Measurements from ENCODE around the gene CDC123. TPM values are rescaled to one million over a fixed set of nuclear protein-coding genes. Genes with fewer than 3 reads are reported as not detected.
"Not testable (repeated sequence)": the region's sequence is repeated elsewhere in the genome, so short reads cannot be mapped to it uniquely, and the experiment has no call there.

The CDC123 gene
- total and polyA plus RNA-seq, 2 experiments from 2014 or later, result 158 to 179 TPM

DNA sequence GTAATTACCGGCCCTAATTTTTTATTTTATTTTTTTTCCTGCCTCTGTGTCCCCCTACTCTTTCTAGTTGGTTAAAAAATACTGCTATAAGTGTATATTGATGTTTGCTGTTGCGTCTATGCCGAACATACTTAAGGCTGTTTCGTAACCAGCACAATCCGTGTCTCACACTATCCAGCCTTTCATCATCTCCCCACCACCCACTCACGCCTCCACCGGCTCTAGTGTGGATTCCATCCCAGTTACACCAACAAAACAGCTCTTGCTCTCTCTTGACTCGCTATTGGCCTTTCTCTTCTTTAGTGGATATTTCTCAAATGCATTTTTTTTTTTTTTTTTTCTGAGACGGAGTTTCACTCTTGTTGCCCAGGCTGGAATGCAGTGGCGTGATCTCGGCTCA lies 83.3 kb downstream of the CDC123 start (continued):
- TF ChIP-seq, protein P1, sequence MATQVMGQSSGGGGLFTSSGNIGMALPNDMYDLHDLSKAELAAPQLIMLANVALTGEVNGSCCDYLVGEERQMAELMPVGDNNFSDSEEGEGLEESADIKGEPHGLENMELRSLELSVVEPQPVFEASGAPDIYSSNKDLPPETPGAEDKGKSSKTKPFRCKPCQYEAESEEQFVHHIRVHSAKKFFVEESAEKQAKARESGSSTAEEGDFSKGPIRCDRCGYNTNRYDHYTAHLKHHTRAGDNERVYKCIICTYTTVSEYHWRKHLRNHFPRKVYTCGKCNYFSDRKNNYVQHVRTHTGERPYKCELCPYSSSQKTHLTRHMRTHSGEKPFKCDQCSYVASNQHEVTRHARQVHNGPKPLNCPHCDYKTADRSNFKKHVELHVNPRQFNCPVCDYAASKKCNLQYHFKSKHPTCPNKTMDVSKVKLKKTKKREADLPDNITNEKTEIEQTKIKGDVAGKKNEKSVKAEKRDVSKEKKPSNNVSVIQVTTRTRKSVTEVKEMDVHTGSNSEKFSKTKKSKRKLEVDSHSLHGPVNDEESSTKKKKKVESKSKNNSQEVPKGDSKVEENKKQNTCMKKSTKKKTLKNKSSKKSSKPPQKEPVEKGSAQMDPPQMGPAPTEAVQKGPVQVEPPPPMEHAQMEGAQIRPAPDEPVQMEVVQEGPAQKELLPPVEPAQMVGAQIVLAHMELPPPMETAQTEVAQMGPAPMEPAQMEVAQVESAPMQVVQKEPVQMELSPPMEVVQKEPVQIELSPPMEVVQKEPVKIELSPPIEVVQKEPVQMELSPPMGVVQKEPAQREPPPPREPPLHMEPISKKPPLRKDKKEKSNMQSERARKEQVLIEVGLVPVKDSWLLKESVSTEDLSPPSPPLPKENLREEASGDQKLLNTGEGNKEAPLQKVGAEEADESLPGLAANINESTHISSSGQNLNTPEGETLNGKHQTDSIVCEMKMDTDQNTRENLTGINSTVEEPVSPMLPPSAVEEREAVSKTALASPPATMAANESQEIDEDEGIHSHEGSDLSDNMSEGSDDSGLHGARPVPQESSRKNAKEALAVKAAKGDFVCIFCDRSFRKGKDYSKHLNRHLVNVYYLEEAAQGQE (IDR thresholded peaks at IDR 0.05; ENCODE audit: unreplicated experiment), result no peak
- TF ChIP-seq EZH2phosphoT487 (IDR thresholded peaks at IDR 0.05; ENCODE audit: unreplicated experiment), result no peak

- Mint-ChIP-seq H3K27ac (no peak overlapping the region), H3K27me3 (ENCODE audit: insufficient read depth, low read depth, poor library complexity) (peaks cover 2% of the 10 kb centered on the region), H3K9me3 (peaks cover 9% of the 10 kb centered on the region; the same call in 1 of the 3 replicates), H3K4me3 (no peak overlapping the region), H3K4me1 (no peaks in the 10 kb centered on the region), H3K36me3 (ENCODE audit: low read depth) (no peaks in the 10 kb centered on the region)
- ATAC-seq (no peak), DNase-seq (ENCODE audit: low spot score) (no peak)
- H4K20me1 ChIP-seq (replicated peaks; ENCODE audit: insufficient read depth), result no peaks in the 10 kb centered on the region
- no peaks in the 10 kb centered on the region for H3K9me2 ChIP-seq (ENCODE audit: insufficient read depth)
- H3K27me3 ChIP-seq (ENCODE audit: insufficient read depth), result no peaks in the 10 kb centered on the region
- no peaks in the 10 kb centered on the region for H3F3A ChIP-seq (replicated peaks; ENCODE audit: low read depth)
- no peak overlapping the region for H3K4me2 ChIP-seq
- H3K79me2 ChIP-seq (replicated peaks; ENCODE audit: insufficient read depth), result no peaks in the 10 kb centered on the region
- H3K27ac ChIP-seq (ENCODE audit: low read depth), result no peak overlapping the region
- no peak for TF ChIP-seq NANOG (IDR thresholded peaks at IDR 0.05; ENCODE audit: borderline replicate concordance)
- H3K36me3 ChIP-seq (ENCODE audit: insufficient read depth), result no peaks in the 10 kb centered on the region
- no peak overlapping the region for H3K4me3 ChIP-seq
- H3K4me1 ChIP-seq (ENCODE audit: insufficient read depth), result no peaks in the 10 kb centered on the region
- no peak overlapping the region for H2AFZ ChIP-seq
Measured at GRCh38 chr10:12287772-12288171, 91.8 kb downstream of the CDC123 start.

DNA sequence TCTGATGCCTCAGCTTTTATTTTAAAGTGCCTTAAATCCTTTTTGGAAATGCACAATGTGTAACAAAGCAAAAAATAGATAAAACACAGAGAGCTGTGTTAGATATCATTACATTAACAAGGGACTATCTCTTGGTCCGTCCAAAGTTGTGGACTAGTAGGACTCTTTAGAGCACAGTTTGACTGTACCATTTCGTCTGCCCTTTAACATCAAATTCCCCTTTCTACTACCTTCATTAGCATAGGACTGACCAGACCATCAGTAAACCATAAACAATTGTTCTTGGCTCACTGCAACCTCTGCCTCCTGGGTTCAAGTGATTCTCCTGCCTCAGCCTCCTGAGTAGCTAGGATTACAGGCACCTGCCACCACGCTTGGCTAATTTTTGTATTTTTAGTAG lies 101.8 kb downstream of the CDC123 start:
- not testable (repeated sequence) for H3K9me3 Mint-ChIP-seq

DNA sequence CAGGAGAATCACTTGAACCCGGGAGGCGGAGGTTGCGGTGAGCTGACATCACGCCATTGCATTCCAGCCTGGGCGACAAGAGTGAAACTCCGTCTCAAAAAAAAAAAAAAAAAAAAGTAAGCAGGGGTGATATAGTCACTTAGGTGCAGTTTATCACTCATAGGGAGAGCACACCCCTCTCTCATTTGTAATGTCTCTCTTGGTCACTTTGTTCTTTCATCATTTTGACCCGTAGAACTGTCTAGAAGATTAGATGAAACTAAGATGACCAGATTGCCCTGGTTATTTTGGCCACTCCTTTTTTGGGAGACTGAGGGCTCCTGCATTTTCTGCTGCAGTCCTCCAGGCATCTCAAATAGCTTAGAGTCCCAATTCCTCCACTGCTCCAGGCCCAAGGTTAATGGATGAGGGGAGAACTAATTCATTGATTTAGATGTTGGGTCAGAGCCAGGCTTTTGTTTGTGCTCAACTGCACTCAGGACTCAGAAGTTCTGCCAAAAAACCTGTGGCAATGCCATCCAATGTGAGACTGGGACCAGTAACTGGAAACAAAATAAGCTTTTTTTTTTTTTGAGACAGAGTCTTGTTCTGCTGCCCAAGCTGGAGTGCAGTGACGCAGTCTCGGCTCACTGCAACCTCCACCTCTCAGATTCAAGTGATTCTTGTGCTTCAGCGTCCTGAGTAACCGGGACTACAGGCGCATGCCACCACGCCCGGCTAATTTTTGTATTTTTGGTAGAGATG lies 103.4 kb downstream of the CDC123 start:
- Histone ChIP-seq H3K79me2 (replicated peaks; ENCODE audit: insufficient read depth) (no peaks in the 10 kb centered on the region), H3K4me3 (no peak overlapping the region), H3K36me3 (ENCODE audit: insufficient read depth) (no peaks in the 10 kb centered on the region), H3K27me3 (ENCODE audit: insufficient read depth) (no peaks in the 10 kb centered on the region), H3K27ac (ENCODE audit: low read depth) (no peak overlapping the region), H3K9me2 (ENCODE audit: insufficient read depth) (no peaks in the 10 kb centered on the region), H2AFZ (no peak overlapping the region), H3K4me1 (ENCODE audit: insufficient read depth) (no peaks in the 10 kb centered on the region), H3F3A (replicated peaks; ENCODE audit: low read depth) (no peaks in the 10 kb centered on the region), H4K20me1 (replicated peaks; ENCODE audit: insufficient read depth) (no peaks in the 10 kb centered on the region), H3K4me2 (no peak overlapping the region)
- no peak for TF ChIP-seq ETS1 (IDR thresholded peaks at IDR 0.05)
- no peak for TF ChIP-seq ZNF114 (CRISPR knock-in tag; IDR thresholded peaks at IDR 0.05)
- no peak for TF ChIP-seq ZNF331 (CRISPR knock-in tag; IDR thresholded peaks at IDR 0.05; ENCODE audit: low read depth)
- TF ChIP-seq CREB1 (CRISPR knock-in tag; IDR thresholded peaks at IDR 0.05; ENCODE audit: low read depth), result no peak
- TF ChIP-seq CTCF (conservative IDR thresholded peaks at IDR 0.05; ENCODE audit: low read depth in 2 of 2), result no peak
- TF ChIP-seq JUNB (IDR thresholded peaks at IDR 0.05; ENCODE audit: unreplicated experiment), result no peak
- Mint-ChIP-seq H3K36me3 (ENCODE audit: low read depth) (no peaks in the 10 kb centered on the region), H3K27ac (no peak overlapping the region), H3K4me1 (no peaks in the 10 kb centered on the region), H3K27me3 (ENCODE audit: insufficient read depth, low read depth, poor library complexity) (no peaks in the 10 kb centered on the region), H3K4me3 (no peak overlapping the region), H3K9me3 (no peaks in the 10 kb centered on the region)
- no peak for DNase-seq (ENCODE audit: low spot score)
- ATAC-seq, result no peak

More for the DNA sequence above, 101.8 kb downstream of the CDC123 start:
- H3K9me2 ChIP-seq (ENCODE audit: insufficient read depth); H3F3A ChIP-seq (replicated peaks; ENCODE audit: low read depth); H3K27ac Mint-ChIP-seq; H3K36me3 ChIP-seq (ENCODE audit: insufficient read depth); H3K36me3 Mint-ChIP-seq (ENCODE audit: low read depth); H3K4me3 Mint-ChIP-seq; H2AFZ ChIP-seq; H3K4me3 ChIP-seq; H3K4me1 ChIP-seq (ENCODE audit: insufficient read depth); H3K4me1 Mint-ChIP-seq; H3K27ac ChIP-seq (ENCODE audit: low read depth); ATAC-seq; DNase-seq (ENCODE audit: low spot score); H4K20me1 ChIP-seq (replicated peaks; ENCODE audit: insufficient read depth); H3K4me2 ChIP-seq; H3K27me3 Mint-ChIP-seq (ENCODE audit: insufficient read depth, low read depth, poor library complexity); H3K27me3 ChIP-seq (ENCODE audit: insufficient read depth); H3K79me2 ChIP-seq (replicated peaks; ENCODE audit: insufficient read depth): not testable (repeated sequence)

All from GM23338 (cell line).